Measurements from ENCODE around the gene MMP11.
A peak's percentile ranks its signal among the peaks of the same experiment; 100 is the strongest.
"Not testable (repeated sequence)": the region's sequence is repeated elsewhere in the genome, so short reads cannot be mapped to it uniquely, and the experiment has no call there.

The MMP11 gene, protein sequence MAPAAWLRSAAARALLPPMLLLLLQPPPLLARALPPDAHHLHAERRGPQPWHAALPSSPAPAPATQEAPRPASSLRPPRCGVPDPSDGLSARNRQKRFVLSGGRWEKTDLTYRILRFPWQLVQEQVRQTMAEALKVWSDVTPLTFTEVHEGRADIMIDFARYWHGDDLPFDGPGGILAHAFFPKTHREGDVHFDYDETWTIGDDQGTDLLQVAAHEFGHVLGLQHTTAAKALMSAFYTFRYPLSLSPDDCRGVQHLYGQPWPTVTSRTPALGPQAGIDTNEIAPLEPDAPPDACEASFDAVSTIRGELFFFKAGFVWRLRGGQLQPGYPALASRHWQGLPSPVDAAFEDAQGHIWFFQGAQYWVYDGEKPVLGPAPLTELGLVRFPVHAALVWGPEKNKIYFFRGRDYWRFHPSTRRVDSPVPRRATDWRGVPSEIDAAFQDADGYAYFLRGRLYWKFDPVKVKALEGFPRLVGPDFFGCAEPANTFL

DNA sequence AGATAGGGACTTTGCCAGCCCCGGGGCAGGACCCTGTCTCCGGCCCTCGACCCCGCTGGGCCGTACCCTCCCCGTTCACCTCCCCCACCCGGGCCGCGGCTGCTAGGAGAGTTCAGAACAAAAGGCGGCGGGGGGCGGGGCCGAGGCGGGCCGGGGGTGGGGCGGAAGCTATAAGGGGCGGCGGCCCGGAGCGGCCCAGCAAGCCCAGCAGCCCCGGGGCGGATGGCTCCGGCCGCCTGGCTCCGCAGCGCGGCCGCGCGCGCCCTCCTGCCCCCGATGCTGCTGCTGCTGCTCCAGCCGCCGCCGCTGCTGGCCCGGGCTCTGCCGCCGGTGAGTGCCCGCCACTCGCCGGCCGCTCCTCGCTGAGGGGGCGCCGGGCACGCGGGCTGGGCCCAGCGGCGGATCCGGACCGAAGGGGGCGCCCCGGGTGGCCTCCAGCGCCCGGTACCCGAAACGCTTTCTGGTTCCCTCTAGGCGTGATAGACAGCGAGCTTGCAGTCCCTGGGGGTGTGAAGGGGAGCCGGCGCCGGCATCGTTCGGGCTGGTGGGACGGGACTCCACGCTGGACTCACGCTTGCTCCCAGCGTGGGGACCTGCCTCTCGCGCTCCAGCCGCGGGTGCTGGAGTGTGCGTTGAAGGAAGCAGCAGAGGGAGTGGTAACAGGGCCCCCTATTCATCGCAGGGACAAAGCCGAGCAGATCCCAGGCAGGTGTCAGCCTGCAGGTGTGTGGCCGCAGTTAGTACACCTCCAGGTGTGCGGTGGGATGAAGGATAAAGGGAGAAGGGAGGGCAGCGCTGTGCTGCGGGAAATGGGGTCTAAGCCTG, at the start of gene MMP11:
MMP11 (plus strand) TSS at position 201 of the 825 bp plus-strand sequence; CDS start at position 223, 22 bp downstream.
- Histone ChIP-seq H3K27ac (peak within 1 kb of the TSS in 12 of 21 experiments; percentile 10 to 81 (median 40)), H3K4me3 (peak within 1 kb of the TSS; percentile 18 to 49 (median 35))

DNA sequence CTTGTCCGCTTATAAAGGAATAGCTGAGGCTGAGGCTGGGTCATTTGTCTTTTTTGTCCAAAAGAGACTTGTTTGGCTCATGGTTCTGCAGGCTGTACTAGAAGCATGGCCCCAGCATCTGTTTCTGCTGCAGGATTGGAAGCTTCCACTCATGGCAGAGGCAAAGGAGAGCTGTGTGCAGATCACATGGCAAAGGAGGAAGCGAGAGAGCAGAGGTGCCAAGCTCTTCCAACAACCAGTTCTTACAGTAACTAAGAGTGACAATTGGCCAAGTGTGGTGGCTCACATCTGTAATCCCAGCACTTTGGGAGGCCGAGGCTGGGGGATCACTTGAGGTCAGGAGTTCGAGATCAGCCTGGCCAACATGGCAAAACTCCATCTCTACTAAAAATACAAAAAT, 44.5 kb upstream of the MMP11 start:
- H3K27ac ChIP-seq, result not testable (repeated sequence)

DNA sequence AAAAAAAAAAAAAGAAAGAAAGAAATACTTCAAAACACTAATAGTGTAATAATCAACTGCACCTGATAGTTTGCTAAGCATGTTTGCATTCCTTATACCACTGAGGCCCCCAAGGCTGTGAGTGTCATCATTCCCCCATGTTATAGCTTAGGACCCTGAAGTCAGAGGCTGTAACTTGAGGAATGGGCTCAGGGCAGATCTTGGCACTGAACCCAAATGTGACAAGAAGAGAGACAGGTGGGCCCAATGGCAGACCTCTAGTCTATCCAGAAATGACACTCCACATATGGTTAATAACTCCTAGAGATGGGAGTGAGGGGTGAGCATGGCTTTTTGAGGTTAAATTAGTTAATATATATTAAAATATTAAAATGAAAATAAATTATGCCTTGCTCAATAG, 35.0 kb upstream of the MMP11 start:
- Histone ChIP-seq H3K27ac (no peak overlapping the region), H3K4me3 (no peak overlapping the region)

More for the DNA sequence above, 44.5 kb upstream of the MMP11 start:
- H3K4me3 ChIP-seq, result not testable (repeated sequence)

DNA sequence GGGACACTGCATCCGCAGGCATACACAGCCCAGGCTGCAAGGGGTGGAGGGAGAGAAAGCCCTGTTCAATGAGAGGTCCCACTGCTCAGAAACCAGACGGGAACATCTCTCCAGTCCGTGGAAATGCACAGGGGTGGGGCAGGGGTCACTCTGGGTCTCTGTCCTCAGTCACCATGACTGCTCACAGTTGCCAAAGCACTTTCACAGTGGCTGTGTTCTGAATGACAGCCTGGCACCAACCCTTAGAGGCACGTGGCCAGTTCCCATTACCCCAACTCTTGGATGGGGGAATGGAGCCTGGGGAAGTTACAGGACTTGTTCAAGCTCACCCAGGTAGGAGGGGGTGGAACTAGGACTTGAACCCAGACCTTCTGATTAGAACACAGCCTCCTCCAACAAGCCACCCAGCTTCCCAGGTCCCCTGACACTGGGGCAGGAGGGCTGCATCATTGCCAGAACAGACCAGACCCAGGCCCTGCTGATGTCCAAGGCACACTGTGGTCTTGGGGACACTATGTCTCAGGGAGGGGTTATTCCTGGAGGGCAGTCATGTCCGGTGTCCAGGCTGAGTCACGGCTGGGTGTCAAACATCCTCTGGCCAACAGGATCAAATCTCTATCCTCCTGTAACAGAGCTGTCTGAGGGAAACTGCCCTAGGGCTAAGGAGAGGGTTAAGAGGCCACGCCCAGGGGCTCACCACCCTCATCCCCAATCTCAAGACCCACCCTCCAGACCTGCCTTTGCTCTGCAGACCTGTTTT, 30.0 kb upstream of the MMP11 start:
- H3K4me3 ChIP-seq, result no peak overlapping the region
- H3K27ac ChIP-seq, result peak overlapping the region in 1 of 21 experiments; percentile 23

GRCh38 chr22:23743303-23743705, 29.3 kb upstream of the MMP11 start:
- H3K27ac ChIP-seq, result no peak overlapping the region

DNA sequence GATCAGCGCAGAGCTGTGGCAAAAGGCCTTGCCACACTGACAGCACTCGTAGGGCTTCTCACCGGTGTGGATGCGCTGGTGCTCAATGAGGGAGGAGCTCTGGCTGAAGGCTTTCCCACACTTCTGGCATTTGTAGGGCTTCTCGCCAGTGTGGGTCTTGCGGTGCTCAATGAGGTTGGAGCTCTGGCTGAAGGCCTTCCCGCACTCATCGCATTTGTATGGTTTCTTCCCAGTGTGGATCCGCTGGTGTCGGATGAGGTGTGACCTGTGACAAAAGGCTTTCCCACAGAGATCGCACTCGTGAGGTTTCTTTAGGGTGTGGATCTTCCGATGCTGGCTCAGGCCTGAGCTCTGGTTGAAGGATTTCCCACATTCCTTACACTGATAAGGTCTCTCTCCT, 28.6 kb upstream of the MMP11 start:
- Histone ChIP-seq H3K4me3 (no peak overlapping the region), H3K27ac (no peak overlapping the region)

More at GRCh38 chr22:23743303-23743705, 29.3 kb upstream of the MMP11 start:
- H3K4me3 ChIP-seq, result no peak overlapping the region

DNA sequence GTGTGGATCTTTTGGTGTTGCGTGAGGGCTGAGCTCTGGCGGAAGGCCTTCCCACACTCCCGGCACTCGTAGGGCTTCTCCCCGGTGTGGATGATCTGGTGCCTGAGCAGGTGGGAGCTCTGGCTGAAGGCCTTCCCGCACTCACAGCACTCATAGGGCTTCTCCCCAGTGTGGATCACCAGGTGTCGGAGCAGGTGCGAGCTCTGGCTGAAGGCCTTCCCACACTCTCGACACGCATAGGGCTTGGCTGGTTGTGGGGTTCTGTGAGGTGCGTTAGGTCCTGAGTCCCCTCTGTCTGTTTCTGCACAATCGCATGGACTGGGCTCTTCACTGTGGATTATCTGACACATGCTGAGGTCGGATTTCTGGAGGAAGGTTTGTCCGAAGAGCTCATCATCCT, 28.2 kb upstream of the MMP11 start:
- Histone ChIP-seq H3K4me3 (no peak overlapping the region), H3K27ac (no peak overlapping the region)

DNA sequence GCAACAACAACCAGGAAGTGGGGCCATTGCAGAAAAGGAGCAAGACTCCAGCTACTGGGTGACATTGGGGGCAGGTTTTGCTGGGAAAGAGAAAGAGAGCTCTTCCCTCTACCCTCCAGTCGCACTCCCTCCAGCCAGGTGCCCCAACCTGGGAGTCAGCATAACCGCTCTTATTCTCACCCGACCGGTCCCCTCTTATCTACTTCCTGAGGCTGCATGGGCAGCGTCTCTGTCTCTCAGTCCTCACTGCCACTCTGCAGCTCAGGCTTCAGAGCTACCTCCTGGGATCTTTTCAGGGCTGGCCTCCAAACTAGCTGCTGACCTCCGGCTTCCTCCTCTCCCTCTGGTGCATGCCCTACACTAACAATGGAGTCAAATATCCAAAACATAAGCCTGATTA, 26.9 kb upstream of the MMP11 start:
- no peak overlapping the region for H3K27ac ChIP-seq
- no peak overlapping the region for H3K4me3 ChIP-seq

DNA sequence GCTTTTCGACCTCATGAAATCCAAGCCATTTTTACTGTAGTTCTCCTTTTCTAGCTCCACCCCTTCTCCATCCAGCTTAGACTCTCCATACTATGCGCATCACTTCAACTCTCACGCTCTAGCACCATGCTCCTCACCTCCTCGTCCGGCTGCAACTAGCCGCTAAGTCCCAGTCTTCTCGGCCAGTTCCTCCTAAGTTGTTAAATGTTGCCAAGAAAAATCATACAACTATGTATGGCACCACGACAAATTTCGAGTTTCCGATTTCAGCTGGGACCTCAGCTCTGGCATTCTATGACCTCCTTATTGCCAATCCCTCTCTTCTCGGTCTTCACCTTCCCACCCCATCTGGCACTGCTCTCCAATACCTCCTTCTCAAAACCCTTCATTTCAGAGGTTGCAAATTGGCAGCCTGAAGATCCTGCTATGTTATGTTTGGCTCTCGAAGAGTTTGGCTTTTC, 22.8 kb upstream of the MMP11 start:
- Histone ChIP-seq H3K4me3 (peak overlapping the region in 3 of 7 experiments; percentile 71 to 78 (median 71)), H3K27ac (peak overlapping the region in 5 of 21 experiments; percentile 73 to 92 (median 92))

DNA sequence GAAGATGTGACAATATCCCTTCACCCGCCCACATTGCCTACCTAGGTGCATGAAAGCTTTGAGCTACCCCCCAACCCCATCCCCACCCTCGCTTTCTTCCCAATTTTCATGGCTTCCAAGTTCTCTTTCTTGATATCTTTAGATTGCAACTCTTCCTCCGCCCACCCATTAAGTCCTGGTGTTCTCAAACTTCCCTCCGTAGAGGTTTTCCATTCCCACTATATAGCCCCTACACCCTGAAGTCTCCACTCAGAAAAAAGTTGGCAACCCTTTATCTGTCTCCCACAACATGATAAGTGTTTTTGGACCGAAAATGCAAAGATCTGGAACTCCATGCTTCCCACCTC, 22.3 kb upstream of the MMP11 start:
- H3K27ac ChIP-seq, result peak overlapping the region in 19 of 21 experiments; percentile 32 to 95 (median 90)

GRCh38 chr22:23750714-23751440, 21.8 kb upstream of the MMP11 start, which contains the start of gene ZNF70:
ZNF70 (minus strand) TSS chr22:23751112; CDS start chr22:23745140, 5,972 bp downstream.
- peak within 1 kb of the TSS; percentile 67 to 95 (median 90) for H3K27ac ChIP-seq
- peak within 1 kb of the TSS; percentile 43 to 78 (median 62) for H3K4me3 ChIP-seq

More for the DNA sequence above, 22.3 kb upstream of the MMP11 start:
- H3K4me3 ChIP-seq, result peak overlapping the region; percentile 43 to 78 (median 62)

DNA sequence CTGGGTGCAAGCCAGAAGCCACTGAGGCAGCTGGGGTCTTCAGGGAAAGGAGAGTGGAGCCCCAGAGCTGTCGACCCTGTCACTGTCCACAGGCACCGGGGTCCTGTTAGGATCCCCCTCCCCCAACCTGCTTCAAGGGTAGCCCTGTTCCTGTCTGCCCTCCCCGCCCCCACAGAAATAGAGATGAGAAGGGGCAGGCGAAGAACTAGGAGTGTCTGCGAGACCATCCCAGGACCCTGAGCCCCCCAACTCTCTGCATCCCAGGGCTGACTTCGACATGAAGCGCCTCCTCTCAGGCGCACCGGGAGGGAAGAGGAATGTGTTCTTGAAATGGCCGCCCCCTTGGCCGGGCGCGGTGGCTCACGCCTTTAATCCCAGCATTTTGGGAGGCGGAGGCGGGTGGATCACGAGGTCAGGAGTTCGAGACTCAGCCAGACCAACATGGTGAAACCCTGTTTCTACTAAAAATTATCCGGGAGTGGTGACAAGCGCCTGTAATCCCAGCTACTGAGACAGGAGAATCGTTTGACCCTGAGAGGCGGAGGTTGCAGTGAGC, 21.1 kb upstream of the MMP11 start:
- Histone ChIP-seq H3K4me3 (peak overlapping the region; percentile 43 to 78 (median 62)), H3K27ac (peak overlapping the region; percentile 67 to 95 (median 90))

GRCh38 chr22:23752090-23752691, 20.5 kb upstream of the MMP11 start:
- Histone ChIP-seq H3K4me3 (no peak overlapping the region), H3K27ac (peak overlapping the region in 1 of 21 experiments; percentile 92)

DNA sequence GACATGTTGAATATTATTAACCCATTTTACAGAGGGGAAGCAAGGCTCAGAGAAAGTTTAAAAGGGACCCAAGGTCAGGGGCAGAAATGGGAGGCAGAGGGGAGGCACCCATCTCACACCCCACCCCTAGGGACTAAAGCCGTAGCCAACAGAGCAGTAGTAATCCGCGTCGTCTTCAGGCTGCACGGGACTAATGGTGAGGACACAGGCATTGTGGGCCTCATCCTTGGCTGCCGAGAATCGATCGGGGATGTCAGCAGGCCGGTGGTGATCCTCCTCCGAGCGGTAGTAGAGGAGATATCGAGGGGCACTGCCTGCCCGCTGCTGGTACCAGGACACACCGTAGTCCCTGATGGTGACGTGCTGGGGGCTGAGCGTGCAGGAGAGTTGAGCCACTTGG, 19.9 kb upstream of the MMP11 start:
- no peak overlapping the region for H3K4me3 ChIP-seq
- peak overlapping the region in 1 of 21 experiments; percentile 92 for H3K27ac ChIP-seq

GRCh38 chr22:23753385-23753784, 19.3 kb upstream of the MMP11 start:
- Histone ChIP-seq H3K27ac (peak overlapping the region in 1 of 21 experiments; percentile 34), H3K4me3 (no peak overlapping the region)

GRCh38 chr22:23754220-23754919, 18.3 kb upstream of the MMP11 start, which contains the start of gene VPREB3:
VPREB3 (minus strand) TSS chr22:23754425; CDS start chr22:23754363, 62 bp downstream.
- Histone ChIP-seq H3K4me3 (no peak within 1 kb of the TSS), H3K27ac (peak within 1 kb of the TSS in 1 of 21 experiments; percentile 34)

GRCh38 chr22:23754980-23755636, 17.5 kb upstream of the MMP11 start:
- Histone ChIP-seq H3K4me3 (no peak overlapping the region), H3K27ac (no peak overlapping the region)
